Measurements from ENCODE around the gene CMTM8. TPM values are rescaled to one million over a fixed set of nuclear protein-coding genes. Genes with fewer than 3 reads are reported as not detected.

CMTM8 gene
- total RNA-seq, 1 donor from 2014 or later: 5.7 TPM

- DNase-seq: no peak
- no peaks in the 10 kb centered on the region for H3K36me3 ChIP-seq
- no peak overlapping the region for H3K4me3 ChIP-seq
- peak overlapping the region; percentile 57 for H3K27ac ChIP-seq (replicated peaks)
- TF ChIP-seq, protein P1, sequence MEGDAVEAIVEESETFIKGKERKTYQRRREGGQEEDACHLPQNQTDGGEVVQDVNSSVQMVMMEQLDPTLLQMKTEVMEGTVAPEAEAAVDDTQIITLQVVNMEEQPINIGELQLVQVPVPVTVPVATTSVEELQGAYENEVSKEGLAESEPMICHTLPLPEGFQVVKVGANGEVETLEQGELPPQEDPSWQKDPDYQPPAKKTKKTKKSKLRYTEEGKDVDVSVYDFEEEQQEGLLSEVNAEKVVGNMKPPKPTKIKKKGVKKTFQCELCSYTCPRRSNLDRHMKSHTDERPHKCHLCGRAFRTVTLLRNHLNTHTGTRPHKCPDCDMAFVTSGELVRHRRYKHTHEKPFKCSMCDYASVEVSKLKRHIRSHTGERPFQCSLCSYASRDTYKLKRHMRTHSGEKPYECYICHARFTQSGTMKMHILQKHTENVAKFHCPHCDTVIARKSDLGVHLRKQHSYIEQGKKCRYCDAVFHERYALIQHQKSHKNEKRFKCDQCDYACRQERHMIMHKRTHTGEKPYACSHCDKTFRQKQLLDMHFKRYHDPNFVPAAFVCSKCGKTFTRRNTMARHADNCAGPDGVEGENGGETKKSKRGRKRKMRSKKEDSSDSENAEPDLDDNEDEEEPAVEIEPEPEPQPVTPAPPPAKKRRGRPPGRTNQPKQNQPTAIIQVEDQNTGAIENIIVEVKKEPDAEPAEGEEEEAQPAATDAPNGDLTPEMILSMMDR (IDR thresholded peaks at IDR 0.05; ENCODE audit: borderline replicate concordance): no peak
- H3K27me3 ChIP-seq (ENCODE audit: low read depth): no peaks in the 10 kb centered on the region
- intact Hi-C loops (cut with micrococcal nuclease): no loop called here
- peaks cover 38% of the 10 kb centered on the region for H3K4me1 ChIP-seq
- H3K9me3 ChIP-seq (replicated peaks): no peaks in the 10 kb centered on the region
These were observed 66.9 kb downstream of the CMTM8 start for GRCh38 chr3:32305361-32305876.

- intact Hi-C loops (cut with micrococcal nuclease): no loop called here
These were observed 67.6 kb downstream of the CMTM8 start for GRCh38 chr3:32306072-32306471.

DNA sequence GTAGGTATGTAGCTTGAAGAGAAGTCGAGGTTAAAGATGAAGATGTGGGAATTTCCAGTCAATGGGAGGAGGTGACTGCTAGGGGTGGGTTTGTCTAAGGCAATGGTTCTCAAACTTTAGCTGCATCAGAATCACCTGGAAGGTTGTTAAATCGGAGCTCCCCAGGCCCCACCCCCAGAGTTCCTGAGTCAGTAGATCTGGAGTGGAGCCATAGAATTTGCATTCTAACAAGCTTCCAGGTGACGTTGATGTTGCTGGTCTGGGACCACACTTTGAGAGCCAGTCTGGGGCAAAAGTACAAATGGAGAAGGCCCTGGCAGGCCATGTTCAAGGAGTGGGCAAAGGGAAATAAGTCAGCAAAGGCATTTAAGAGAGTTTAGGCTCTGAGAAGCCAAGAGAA lies 69.1 kb downstream of the CMTM8 start:
- TF ChIP-seq, protein P1 (IDR thresholded peaks at IDR 0.05; ENCODE audit: borderline replicate concordance): no peak
- no peak overlapping the region for H3K4me3 ChIP-seq
- H3K36me3 ChIP-seq: no peaks in the 10 kb centered on the region
- no peak overlapping the region for H3K27ac ChIP-seq (replicated peaks)
- H3K27me3 ChIP-seq (ENCODE audit: low read depth): no peaks in the 10 kb centered on the region
- intact Hi-C loops (cut with micrococcal nuclease): no loop called here
- no peak for DNase-seq
- H3K9me3 ChIP-seq (replicated peaks): no peaks in the 10 kb centered on the region
- peaks cover 50% of the 10 kb centered on the region for H3K4me1 ChIP-seq

More at GRCh38 chr3:32306072-32306471, 67.6 kb downstream of the CMTM8 start:
- DNase-seq: no peak
- no peaks in the 10 kb centered on the region for H3K36me3 ChIP-seq
- TF ChIP-seq, protein P1 (IDR thresholded peaks at IDR 0.05; ENCODE audit: borderline replicate concordance): no peak
- no peak overlapping the region for H3K27ac ChIP-seq (replicated peaks)
- no peaks in the 10 kb centered on the region for H3K27me3 ChIP-seq (ENCODE audit: low read depth)
- H3K9me3 ChIP-seq (replicated peaks): no peaks in the 10 kb centered on the region
- no peak overlapping the region for H3K4me3 ChIP-seq
- H3K4me1 ChIP-seq: peaks cover 44% of the 10 kb centered on the region

DNA sequence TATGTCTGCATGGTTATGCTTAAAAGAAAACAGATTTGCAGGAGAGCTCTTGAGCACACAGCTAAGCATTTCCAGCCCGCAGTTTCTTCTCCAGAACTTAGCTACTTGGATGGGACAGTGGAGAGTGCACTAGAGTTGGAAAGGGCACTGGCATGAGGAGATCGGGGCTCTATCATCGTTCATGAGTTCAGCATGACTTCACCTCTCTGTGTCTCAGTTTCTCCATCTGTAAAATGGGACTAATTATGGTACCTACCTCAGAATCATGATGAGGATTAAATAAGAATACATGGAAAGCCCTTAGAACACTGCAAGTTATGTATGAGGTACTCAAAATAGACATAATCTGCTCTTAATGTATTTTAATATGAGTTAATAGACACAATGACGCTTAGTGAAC lies 69.9 kb downstream of the CMTM8 start:
- H3K4me1 ChIP-seq: peaks cover 50% of the 10 kb centered on the region
- H3K4me3 ChIP-seq: no peak overlapping the region
- TF ChIP-seq, protein P1 (IDR thresholded peaks at IDR 0.05; ENCODE audit: borderline replicate concordance): no peak
- no peaks in the 10 kb centered on the region for H3K9me3 ChIP-seq (replicated peaks)
- H3K27ac ChIP-seq (replicated peaks): no peak overlapping the region
- H3K36me3 ChIP-seq: no peaks in the 10 kb centered on the region
- no peaks in the 10 kb centered on the region for H3K27me3 ChIP-seq (ENCODE audit: low read depth)
- intact Hi-C loops (cut with micrococcal nuclease): no loop called here
- no peak for DNase-seq

DNA sequence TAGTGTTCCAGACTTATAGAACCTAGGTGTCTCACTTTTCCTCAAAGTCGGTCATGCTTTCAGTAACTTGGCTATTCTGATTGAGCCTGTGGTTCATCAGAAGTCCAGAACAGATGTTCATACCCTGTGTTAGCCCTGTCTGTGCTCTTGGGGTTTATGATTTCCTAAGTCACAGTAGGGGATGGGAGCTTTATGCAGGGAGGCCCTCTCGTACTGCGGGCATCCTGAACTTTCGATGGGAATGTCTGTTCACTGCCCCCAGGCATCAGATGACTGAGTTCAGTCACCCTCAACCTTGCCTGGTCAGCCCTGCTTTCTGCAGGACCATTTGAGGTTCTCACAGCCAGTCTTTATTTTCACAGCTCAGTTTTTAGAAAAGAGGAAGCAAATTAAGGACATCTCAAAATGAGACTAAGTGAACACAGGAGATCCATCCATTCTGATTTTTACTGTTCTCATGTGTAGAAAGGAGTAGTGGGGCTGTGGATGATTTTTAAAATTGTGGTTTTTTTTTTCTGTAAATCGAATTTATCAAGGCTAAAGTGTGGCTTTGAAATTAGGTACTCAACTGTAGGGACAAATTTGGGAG lies 71.3 kb downstream of the CMTM8 start:
- Histone ChIP-seq H3K4me1 (peaks cover 47% of the 10 kb centered on the region), H3K27me3 (ENCODE audit: low read depth) (no peaks in the 10 kb centered on the region), H3K36me3 (no peaks in the 10 kb centered on the region), H3K4me3 (no peak overlapping the region), H3K9me3 (replicated peaks) (no peaks in the 10 kb centered on the region), H3K27ac (replicated peaks) (no peak overlapping the region)
- no peak for DNase-seq
- TF ChIP-seq, protein P1 (IDR thresholded peaks at IDR 0.05; ENCODE audit: borderline replicate concordance): no peak
- intact Hi-C loops (cut with micrococcal nuclease): no loop called here

Data from left ventricle myocardium inferior (tissue), 1 donor.